ENCODE measurements around the gene TBC1D14.

DNA sequence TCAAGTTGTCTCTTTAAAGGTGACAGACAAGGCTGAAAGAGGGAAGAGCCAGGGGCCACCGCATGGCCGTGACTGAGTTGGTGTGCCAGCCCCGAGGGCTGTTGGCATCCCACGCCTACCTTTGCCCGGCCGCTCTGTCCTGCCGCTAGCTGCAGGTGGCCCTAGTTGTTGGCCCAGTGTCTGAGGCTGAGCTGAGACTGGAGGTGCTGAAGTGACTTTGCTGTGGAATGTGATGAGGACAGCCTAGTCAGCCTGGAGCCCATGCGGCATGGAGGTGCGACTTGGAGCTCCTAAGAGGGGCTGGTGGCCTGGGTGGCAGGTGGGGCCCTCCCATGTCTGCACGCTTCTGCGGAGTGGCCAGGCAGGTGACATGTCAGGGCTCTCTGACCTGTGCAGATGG, 140.1 kb downstream of the TBC1D14 start:
- TF ChIP-seq, protein P1, sequence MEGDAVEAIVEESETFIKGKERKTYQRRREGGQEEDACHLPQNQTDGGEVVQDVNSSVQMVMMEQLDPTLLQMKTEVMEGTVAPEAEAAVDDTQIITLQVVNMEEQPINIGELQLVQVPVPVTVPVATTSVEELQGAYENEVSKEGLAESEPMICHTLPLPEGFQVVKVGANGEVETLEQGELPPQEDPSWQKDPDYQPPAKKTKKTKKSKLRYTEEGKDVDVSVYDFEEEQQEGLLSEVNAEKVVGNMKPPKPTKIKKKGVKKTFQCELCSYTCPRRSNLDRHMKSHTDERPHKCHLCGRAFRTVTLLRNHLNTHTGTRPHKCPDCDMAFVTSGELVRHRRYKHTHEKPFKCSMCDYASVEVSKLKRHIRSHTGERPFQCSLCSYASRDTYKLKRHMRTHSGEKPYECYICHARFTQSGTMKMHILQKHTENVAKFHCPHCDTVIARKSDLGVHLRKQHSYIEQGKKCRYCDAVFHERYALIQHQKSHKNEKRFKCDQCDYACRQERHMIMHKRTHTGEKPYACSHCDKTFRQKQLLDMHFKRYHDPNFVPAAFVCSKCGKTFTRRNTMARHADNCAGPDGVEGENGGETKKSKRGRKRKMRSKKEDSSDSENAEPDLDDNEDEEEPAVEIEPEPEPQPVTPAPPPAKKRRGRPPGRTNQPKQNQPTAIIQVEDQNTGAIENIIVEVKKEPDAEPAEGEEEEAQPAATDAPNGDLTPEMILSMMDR (conservative IDR thresholded peaks at IDR 0.05) = no peak
- no peak for TF ChIP-seq ZFX (IDR thresholded peaks at IDR 0.05)
